ENCODE data around the gene CORO2B. TPM values are rescaled to one million over a fixed set of nuclear protein-coding genes. Genes with fewer than 3 reads are reported as not detected.

Gene CORO2B
- total and polyA plus RNA-seq, 8 donors, result 0.56 to 7.7 (median 1.7) TPM

DNA sequence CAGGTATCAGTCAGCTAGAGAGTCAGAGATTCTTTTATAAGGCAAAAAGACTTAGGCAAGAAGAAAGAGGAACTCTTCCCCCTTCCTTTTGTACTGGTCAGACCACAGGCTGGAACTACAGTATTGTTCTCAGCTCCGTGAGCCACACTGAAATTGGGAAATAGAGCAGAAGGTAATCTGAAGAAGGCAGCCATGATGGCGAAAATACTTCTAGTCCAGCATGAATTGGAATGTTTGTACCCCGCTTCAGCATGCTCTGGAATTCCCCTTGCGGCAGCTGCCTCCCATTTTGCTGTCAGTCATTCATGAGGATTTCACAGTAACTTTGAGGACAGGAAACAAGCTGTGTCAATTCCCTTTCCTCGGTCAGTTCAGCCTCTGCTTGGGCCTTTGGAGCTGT lies 96.2 kb downstream of the CORO2B start:
- Histone ChIP-seq H3K27me3 (no peaks in the 10 kb centered on the region), H3K4me3 (no peak overlapping the region), H3K4me1 (no peaks in the 10 kb centered on the region), H3K9me3 (no peaks in the 10 kb centered on the region), H3K27ac (no peak overlapping the region), H3K36me3 (no peaks in the 10 kb centered on the region)
- intact Hi-C loops (cut with DNase I), result loop anchor here in 2 of 3 donors (5.0 kb wide), 2 partner anchors 118 to 123 kb away; no protein-coding TSS in a partner anchor
- DNase-seq, result no peak
- ATAC-seq, result peak in 2 of 4 donors; percentile 31 to 33
- FAIRE-seq, result no peak
- TF ChIP-seq, protein P1, sequence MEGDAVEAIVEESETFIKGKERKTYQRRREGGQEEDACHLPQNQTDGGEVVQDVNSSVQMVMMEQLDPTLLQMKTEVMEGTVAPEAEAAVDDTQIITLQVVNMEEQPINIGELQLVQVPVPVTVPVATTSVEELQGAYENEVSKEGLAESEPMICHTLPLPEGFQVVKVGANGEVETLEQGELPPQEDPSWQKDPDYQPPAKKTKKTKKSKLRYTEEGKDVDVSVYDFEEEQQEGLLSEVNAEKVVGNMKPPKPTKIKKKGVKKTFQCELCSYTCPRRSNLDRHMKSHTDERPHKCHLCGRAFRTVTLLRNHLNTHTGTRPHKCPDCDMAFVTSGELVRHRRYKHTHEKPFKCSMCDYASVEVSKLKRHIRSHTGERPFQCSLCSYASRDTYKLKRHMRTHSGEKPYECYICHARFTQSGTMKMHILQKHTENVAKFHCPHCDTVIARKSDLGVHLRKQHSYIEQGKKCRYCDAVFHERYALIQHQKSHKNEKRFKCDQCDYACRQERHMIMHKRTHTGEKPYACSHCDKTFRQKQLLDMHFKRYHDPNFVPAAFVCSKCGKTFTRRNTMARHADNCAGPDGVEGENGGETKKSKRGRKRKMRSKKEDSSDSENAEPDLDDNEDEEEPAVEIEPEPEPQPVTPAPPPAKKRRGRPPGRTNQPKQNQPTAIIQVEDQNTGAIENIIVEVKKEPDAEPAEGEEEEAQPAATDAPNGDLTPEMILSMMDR (IDR thresholded peaks at IDR 0.05), result no peak
- 59 to 71% methylated on average over 5 of the region's 5 CpGs for WGBS, 2 donors

GRCh38 chr15:68676011-68676605 lies 97.3 kb downstream of the CORO2B start:
- Histone ChIP-seq H3K36me3 (no peaks in the 10 kb centered on the region), H3K27me3 (no peaks in the 10 kb centered on the region), H3K9me3 (no peaks in the 10 kb centered on the region), H3K4me1 (no peaks in the 10 kb centered on the region), H3K27ac (no peak overlapping the region), H3K4me3 (no peak overlapping the region)
- intact Hi-C loops (cut with DNase I), result no loop called here
- TF ChIP-seq, protein P1 (IDR thresholded peaks at IDR 0.05), result no peak
- DNase-seq (no peak), FAIRE-seq (no peak), ATAC-seq (no peak)
- 61 to 66% methylated on average over 7 of the region's 7 CpGs for WGBS, 2 donors

DNA sequence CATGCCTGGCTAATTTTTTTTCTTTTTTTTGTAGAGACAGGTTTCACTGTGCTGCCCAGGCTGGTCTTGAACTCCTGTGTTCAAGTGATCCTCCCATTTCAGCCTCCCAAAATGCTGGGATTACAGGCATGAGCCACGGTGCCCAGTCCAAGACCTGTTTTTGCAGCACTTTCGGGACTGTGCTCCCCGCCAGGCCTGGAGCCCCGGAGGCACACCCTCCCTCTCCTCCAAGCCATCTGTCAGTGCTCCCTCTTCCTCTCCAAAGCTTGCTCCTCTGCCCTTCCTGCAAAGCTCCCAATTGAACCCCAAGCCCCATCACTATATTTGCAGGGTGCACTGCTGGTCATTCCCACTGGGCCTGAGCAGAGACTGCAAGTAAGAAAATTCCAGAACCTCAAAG lies 98.1 kb downstream of the CORO2B start:
- ATAC-seq (no peak), DNase-seq (no peak), FAIRE-seq (no peak)
- H3K27ac ChIP-seq, result no peak overlapping the region
- H3K9me3 ChIP-seq, result no peaks in the 10 kb centered on the region
- H3K4me3 ChIP-seq, result no peak overlapping the region
- no peaks in the 10 kb centered on the region for H3K4me1 ChIP-seq
- intact Hi-C loops (cut with DNase I), result no loop called here
- 89 to 98% methylated on average over 4 of the region's 4 CpGs for WGBS, 2 donors
- TF ChIP-seq, protein P1 (IDR thresholded peaks at IDR 0.05), result no peak
- no peaks in the 10 kb centered on the region for H3K27me3 ChIP-seq
- no peaks in the 10 kb centered on the region for H3K36me3 ChIP-seq

DNA sequence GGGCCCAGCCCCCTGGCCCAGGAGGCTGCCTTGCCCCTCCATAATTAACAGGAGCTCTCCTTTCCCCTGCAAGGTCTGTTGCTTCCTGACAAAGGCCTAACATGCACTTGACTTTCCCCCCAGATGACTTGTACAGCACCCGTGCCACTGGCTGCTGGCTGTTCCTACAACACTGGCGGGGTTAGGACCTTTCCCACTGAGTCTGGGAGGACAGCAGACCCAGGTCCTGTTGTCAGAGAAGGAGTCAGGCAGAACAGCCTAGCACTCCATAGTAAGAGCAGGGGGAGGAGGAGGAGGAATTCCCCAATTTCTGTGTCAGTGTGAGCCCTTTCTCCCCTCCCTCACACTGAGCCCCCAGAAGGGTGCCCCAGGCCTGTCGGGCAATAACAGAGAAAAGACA lies 99.2 kb downstream of the CORO2B start:
- Histone ChIP-seq H3K4me3 (no peak overlapping the region), H3K36me3 (no peaks in the 10 kb centered on the region), H3K27me3 (no peaks in the 10 kb centered on the region), H3K9me3 (no peaks in the 10 kb centered on the region), H3K27ac (no peak overlapping the region), H3K4me1 (no peaks in the 10 kb centered on the region)
- intact Hi-C loops (cut with DNase I), result no loop called here
- TF ChIP-seq, protein P1 (IDR thresholded peaks at IDR 0.05), result no peak
- no peak for FAIRE-seq
- no peak for DNase-seq
- no peak for ATAC-seq
- 88% methylated on average over 3 of the region's 3 CpGs for WGBS, 2 donors

- Histone ChIP-seq H3K9me3 (no peaks in the 10 kb centered on the region), H3K4me1 (no peaks in the 10 kb centered on the region), H3K27me3 (no peaks in the 10 kb centered on the region), H3K36me3 (no peaks in the 10 kb centered on the region), H3K27ac (no peak overlapping the region), H3K4me3 (no peak overlapping the region)
- TF ChIP-seq, protein P1 (IDR thresholded peaks at IDR 0.05), result no peak
- DNase-seq, result no peak
- ATAC-seq, result no peak
- FAIRE-seq, result no peak
- 87 to 90% methylated on average over 5 of the region's 5 CpGs for WGBS, 2 donors
- intact Hi-C loops (cut with DNase I), result no loop called here
These were observed 100.0 kb downstream of the CORO2B start for GRCh38 chr15:68678746-68679145.

All from pancreas (tissue), 10 donors.